CD4-positive, alpha-beta T cell treated with Interleukin-2 at 100 ng/mL for 4 hours (primary cell): Measurements from ENCODE around the gene CTNNA2.

Experiments
- DNase-seq: peaks from one replicate; pipeline ENCODE4 v3.0.0-alpha.2; 2020; ENCODE audit warnings: low spot score

CTNNA2 gene

DNA sequence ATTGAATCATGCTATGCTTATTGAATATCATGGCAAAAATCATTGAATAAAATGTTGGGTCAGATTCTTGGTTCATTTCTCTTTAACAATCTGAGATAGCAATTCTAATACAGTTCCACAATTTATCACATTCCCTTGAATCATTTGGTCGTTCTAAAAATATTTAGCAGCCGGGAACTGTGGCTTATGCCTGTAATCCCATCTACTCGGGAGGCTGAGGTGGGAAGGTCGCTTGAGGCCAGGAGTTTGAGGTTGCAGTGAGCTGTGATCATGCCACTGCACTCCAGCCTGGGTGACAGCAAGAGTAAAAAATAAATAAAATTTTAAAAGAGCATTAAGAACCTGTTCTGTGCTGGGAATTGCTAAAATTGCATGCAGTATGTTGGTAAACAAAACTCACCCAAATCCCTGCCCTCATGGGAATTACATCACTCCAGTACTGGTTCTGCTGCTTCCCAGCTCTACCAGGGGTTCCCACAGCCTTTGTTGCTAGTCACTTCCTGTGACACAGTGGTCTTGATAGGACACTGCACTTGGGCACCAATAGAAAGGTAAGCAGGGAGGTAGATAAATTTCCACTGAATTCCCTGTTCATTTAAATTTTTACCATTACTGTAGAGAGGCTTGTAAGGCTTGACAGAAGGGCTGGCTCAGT is 200.4 kb downstream of the CTNNA2 start:
- DNase-seq = no peak

- no peak for DNase-seq
Measured at GRCh38 chr2:79714283-79714682, 201.4 kb downstream of the CTNNA2 start.

DNA sequence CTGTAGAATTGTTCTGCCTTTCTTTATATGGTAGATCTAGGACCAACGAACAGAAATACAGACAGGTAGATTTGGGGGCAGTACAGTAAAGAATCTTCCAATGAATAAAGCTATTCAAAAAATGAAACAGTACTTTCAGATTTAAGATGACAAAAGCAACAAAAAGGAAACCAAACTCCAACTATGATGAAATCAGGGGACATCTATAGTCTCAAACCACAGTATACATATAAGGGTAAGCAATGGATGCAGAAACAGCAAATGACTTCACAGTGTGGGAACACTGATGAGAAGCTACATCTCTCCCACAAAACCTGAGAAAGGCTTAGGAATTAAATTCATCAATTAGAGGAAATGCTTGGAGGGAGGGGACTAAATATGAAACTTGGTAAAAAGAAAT is 202.5 kb downstream of the CTNNA2 start:
- DNase-seq = no peak

- no peak for DNase-seq
Measured at GRCh38 chr2:79716266-79716665, 203.4 kb downstream of the CTNNA2 start.

DNA sequence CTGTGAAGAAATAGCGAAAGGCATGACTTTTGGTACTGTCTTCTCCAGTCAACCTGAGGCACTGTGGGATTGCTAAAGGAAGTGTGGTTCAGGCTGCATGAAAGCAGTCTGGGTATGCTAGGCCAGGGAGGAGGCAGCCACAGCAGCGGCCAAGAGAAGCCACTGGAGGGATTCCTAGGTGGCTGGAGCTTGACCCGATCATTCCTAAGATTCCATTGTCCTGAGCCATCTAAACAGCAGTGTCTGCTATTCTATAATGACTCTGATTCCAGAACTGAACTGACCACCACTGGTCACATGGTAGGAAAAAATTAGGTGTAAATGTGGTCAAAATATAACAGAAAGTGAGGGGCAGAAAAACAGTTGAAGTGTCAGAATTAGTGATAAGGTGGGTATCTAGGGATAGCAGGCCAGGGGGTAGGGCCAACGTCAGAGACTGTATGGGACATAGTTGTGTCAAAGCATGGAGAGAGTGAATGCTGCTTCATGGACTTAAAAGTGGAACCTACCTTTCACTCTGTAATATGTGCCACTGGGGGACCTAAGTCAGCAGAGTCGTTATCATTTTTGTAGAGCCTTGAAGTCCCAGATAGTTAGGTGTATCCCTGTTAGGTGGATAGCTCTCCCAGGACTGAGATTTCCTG is 204.6 kb downstream of the CTNNA2 start:
- DNase-seq = no peak

DNA sequence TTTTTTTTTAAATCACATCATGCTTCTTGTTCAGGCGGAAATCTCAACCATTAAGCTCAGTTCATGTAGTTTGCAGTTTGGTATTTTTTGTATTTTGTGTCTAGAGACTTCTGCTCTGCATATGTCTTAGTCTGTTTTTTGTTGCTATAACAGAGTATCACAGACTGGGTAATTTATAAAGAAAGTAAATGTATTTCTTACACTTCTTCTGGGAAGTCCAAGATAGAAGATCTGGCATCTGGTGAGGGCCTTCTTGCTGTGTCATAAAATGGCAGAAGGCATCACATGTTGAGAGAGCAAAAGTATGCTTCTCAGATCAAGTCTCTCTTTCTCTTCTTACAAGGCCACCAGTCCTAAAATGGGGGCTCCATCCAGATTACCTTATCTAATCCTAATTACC is 208.2 kb downstream of the CTNNA2 start:
- DNase-seq = no peak

- DNase-seq = no peak
Measured at GRCh38 chr2:79721966-79722365, 209.1 kb downstream of the CTNNA2 start.

- no peak for DNase-seq
Measured at GRCh38 chr2:79723830-79724229, 211.0 kb downstream of the CTNNA2 start.

DNA sequence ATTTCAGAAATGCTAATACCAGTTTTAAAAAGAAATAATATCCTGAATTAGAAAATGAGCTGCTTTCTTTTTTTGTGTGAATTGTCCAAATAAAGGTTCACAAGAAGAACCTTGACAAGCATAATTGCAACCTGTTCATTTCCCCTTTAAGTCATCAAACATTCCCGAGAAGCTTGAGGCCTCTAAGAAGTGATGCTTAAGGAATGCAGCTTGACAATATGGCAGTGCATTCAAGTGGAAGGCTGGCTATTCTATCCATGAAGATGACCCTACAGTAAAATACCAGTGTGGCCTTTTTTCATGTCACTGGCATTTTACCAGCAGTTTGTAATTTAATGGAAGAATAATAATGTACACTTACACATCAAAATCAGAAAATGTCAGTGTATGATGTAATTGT is 216.7 kb downstream of the CTNNA2 start:
- no peak for DNase-seq

GRCh38 chr2:79734518-79734917 is 221.7 kb downstream of the CTNNA2 start:
- DNase-seq = no peak

- DNase-seq = no peak
Measured at GRCh38 chr2:79740879-79741443, 228.1 kb downstream of the CTNNA2 start.

DNA sequence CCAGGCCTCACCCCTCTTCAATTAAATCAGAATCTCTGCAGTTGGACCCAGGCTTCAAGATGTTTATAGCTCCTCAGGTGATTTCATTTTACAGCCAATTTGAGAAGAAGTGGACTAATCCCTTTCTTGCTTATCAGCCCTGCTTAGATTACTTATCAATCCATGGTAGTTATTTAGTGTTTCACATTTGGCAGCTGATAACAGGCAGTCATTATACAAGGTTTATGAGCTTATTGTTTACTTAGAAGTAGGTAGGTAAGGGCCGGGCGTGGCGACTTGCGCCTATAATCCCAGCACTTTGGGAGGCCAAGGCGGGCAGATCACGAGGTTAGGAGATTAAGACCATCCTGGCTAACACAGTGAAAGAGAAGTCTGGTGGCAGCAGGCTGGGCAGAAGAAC is 237.5 kb downstream of the CTNNA2 start:
- DNase-seq = no peak

GRCh38 chr2:79757526-79757925 is 244.7 kb downstream of the CTNNA2 start:
- DNase-seq = no peak

GRCh38 chr2:79758042-79758441 is 245.2 kb downstream of the CTNNA2 start:
- DNase-seq = no peak

DNA sequence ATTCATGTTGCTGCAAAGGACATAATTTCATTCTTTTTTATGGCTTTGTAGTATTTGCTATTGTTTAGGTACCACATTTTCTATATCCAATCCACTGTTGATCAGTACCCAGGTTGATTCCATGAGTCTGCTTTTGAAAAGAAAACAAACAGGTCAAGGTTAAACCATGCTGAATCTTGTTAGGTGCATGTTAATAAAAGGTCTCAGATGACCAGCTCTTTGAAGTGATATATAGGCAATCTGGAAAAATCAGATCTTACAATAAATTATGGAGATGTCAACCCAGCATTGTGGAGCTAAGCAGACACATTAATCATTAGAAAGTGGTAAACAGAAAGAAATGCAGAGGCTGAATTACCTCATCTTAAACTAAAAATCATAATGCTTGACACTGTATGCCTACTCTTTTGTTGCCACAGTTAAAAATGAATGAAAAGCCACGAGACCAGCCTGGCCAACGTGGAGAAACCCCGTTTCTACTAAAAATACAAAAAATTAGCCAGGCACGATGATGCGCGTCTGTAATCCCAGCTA is 246.0 kb downstream of the CTNNA2 start:
- no peak for DNase-seq

- DNase-seq = no peak
Measured at GRCh38 chr2:79770926-79771325, 258.1 kb downstream of the CTNNA2 start.

DNA sequence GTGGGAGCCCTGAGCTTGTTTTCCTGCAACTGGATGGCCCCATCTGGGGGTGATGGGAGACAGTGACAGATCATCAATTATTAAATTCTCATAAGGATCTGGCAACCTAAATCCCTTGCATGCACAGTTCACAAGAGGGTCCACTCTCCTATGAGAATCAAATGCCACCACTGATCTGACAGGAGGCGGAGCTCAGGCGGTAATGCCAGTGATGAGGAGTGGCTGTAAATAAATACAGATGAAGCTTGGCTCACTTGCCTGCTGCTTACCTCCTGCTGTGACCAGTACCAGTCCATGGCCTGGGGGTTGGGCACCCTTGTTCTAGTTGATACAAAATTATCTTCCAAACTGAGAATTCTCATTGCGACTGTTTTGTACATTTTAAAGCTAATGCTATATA is 258.6 kb downstream of the CTNNA2 start:
- DNase-seq = no peak

DNA sequence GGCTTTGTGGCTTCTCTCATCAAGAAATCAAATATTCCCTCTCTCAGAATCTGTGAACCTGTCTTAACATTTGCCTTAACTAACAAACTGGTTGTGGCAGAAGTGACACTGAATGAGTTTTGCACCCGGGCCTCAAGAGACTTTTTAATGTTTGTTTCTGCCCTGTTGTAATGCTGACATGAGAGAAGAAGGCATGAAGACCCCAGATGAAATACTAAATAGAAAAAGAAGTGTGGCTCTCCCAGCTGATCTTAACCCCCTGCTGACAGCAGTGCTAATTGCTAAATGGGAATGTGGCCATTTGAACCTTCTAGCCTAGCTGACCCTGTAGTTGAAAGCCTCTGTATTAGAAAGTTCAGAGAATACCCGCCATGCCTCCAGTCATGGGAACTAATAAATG is 261.2 kb downstream of the CTNNA2 start:
- no peak for DNase-seq

- DNase-seq = no peak
Measured at GRCh38 chr2:79776461-79776860, 263.6 kb downstream of the CTNNA2 start.

- DNase-seq = no peak
Measured at GRCh38 chr2:79780781-79781180, 267.9 kb downstream of the CTNNA2 start.

- no peak for DNase-seq
Measured at GRCh38 chr2:79782576-79783452, 270.0 kb downstream of the CTNNA2 start.

DNA sequence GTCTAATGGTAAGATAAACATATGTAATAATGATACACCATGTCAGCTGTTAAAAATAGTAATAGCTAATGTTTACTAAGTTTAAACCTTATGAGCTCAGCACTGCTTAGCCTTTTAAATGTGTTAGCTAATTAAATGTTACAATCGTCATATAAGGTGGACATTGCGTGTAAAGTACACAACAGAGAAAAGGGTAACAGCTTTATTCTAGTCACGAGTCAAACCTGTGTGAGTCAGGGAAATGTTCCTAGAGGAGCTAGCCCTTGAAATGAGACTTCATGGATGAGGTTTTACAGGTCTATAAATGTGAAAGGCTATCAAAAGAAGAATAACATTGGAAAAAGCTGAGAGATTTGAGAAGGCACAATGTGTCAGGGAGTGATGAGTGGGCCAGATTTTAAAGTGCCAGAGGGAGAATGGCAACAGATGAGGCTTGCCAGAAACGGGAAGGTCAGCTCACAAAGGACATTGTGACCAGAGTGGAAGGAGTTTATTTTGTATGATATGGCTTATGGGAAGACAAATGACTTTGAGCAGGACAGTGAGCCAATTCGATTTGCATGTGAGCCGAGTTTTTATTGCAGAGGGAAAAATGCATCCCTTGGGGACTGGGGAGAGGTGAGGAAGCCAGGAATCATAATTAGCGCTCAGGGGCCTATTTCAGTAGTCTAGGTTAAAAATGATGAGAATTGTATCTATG is 276.3 kb downstream of the CTNNA2 start:
- DNase-seq = no peak
